GM08714 (cell line): ENCODE measurements around the gene GDF2.

Experiments used
- H3K4me3 ChIP-seq: fragments of 200-500 bp; sonication (Bioruptor generic); 2 replicates; pipeline ENCODE4 v1.5.1; 2014; ENCODE audit warnings: mild to moderate bottlenecking, low read length, inconsistent platforms
- ZNF274 ChIP-seq: IDR thresholded peaks from 2 replicates; pipeline ENCODE4 v1.6.1; 2012; ENCODE audit warnings: mild to moderate bottlenecking, low read depth, low read length

GDF2 gene

GRCh38 chr10:47286591-47287315 lies 35.5 kb upstream of the GDF2 start:
- H3K4me3 ChIP-seq, result no peak overlapping the region
- TF ChIP-seq ZNF274, result no peak

- no peak for TF ChIP-seq ZNF274
- no peak overlapping the region for H3K4me3 ChIP-seq
Observed at GRCh38 chr10:47287365-47287802, 34.9 kb upstream of the GDF2 start.

- no peak for TF ChIP-seq ZNF274
- no peak overlapping the region for H3K4me3 ChIP-seq
Observed at GRCh38 chr10:47287805-47288204, 34.4 kb upstream of the GDF2 start.

- no peak for TF ChIP-seq ZNF274
- H3K4me3 ChIP-seq, result no peak overlapping the region
Observed at GRCh38 chr10:47288236-47288635, 34.0 kb upstream of the GDF2 start.

- H3K4me3 ChIP-seq, result no peak overlapping the region
- TF ChIP-seq ZNF274, result no peak
Observed at GRCh38 chr10:47288916-47289495, 33.2 kb upstream of the GDF2 start.

- TF ChIP-seq ZNF274, result no peak
- H3K4me3 ChIP-seq, result no peak overlapping the region
Observed at GRCh38 chr10:47289921-47290320, 32.3 kb upstream of the GDF2 start.

GRCh38 chr10:47290338-47290737 lies 31.9 kb upstream of the GDF2 start:
- TF ChIP-seq ZNF274, result no peak
- H3K4me3 ChIP-seq, result no peak overlapping the region

GRCh38 chr10:47291682-47292081 lies 30.6 kb upstream of the GDF2 start:
- TF ChIP-seq ZNF274, result no peak

GRCh38 chr10:47294057-47294456 lies 28.2 kb upstream of the GDF2 start:
- TF ChIP-seq ZNF274, result no peak
- no peak overlapping the region for H3K4me3 ChIP-seq

More at GRCh38 chr10:47291682-47292081, 30.6 kb upstream of the GDF2 start:
- H3K4me3 ChIP-seq, result no peak overlapping the region

GRCh38 chr10:47294501-47294900 lies 27.8 kb upstream of the GDF2 start:
- H3K4me3 ChIP-seq, result no peak overlapping the region
- no peak for TF ChIP-seq ZNF274

GRCh38 chr10:47295411-47295810 lies 26.8 kb upstream of the GDF2 start:
- H3K4me3 ChIP-seq, result no peak overlapping the region
- no peak for TF ChIP-seq ZNF274

GRCh38 chr10:47296156-47296894 lies 25.9 kb upstream of the GDF2 start:
- TF ChIP-seq ZNF274, result no peak
- no peak overlapping the region for H3K4me3 ChIP-seq

- H3K4me3 ChIP-seq, result no peak overlapping the region
- TF ChIP-seq ZNF274, result no peak
Observed at GRCh38 chr10:47296941-47297340, 25.3 kb upstream of the GDF2 start.

- no peak for TF ChIP-seq ZNF274
- no peak overlapping the region for H3K4me3 ChIP-seq
Observed at GRCh38 chr10:47297866-47298540, 24.3 kb upstream of the GDF2 start.
